Transverse colon (tissue), 4 donors: ENCODE measurements around the gene DDI2. TPM values are rescaled to one million over a fixed set of nuclear protein-coding genes. Genes with fewer than 3 reads are reported as not detected.

ENCODE experiments used
- DNase-seq: peaks from one replicate; pipeline ENCODE4 v3.0.0-alpha.2; 2019
- H3K27ac ChIP-seq, 4 donors: fragments of 200-600 bp; sonication (generic); 2 replicates each; pipeline ENCODE4 v1.5.1; 2016 to 2018; ENCODE audit warnings: inconsistent platforms in 4 of 4
- H3K27me3 ChIP-seq: fragments of 200-600 bp; sonication (generic); 2 replicates; pipeline ENCODE4 v1.5.1; 2017; ENCODE audit warnings: inconsistent platforms
- H3K36me3 ChIP-seq, 4 donors: fragments of 200-600 bp; sonication (generic); 2 replicates each; pipeline ENCODE4 v1.5.1; 2017 to 2019; ENCODE audit warnings: inconsistent platforms in 4 of 4
- H3K4me1 ChIP-seq, 4 donors: fragments of 200-600 bp; sonication (generic); 2 replicates each; pipeline ENCODE4 v1.5.1; 2017 to 2020; ENCODE audit warnings: inconsistent platforms in 4 of 4
- H3K4me3 ChIP-seq, 4 donors: fragments of 200-600 bp; sonication (generic); 1 replicate in 1 of 4; 2 replicates in 3 of 4; pipeline versions ENCODE4 v1.5.1 to v1.6.1; 2017 to 2019; ENCODE audit warnings: inconsistent platforms in 4 of 4
- H3K9me3 ChIP-seq, 2 donors: fragments of 200-600 bp; sonication (generic); 2 replicates each; pipeline ENCODE4 v1.5.1; 2017 to 2019; ENCODE audit warnings: inconsistent platforms in 2 of 2
- EP300 ChIP-seq: sonication (generic); formaldehyde crosslinking; IDR thresholded peaks from one replicate; pipeline ENCODE4 v1.6.1; 2017; ENCODE audit warnings: antibody characterized with exemption, low read depth
- POLR2A ChIP-seq: fragments of 450-650 bp; IDR thresholded peaks from one replicate; pipeline ENCODE4 v1.6.1; 2016; ENCODE audit warnings: antibody characterized with exemption, mild to moderate bottlenecking, moderate library complexity
- POLR2AphosphoS5 ChIP-seq, 3 donors: sonication (generic); formaldehyde crosslinking; IDR thresholded peaks; one replicate each; pipeline ENCODE4 v1.6.1; 2016; ENCODE audit warnings: antibody characterized with exemption in 3 of 3
- WGBS, 2 donors: methylation state at CpG; one replicate each; pipeline ENCODE4 v1.1.5; 2018; ENCODE audit warnings: low coverage in 1 of 2; 5-methylcytosine and 5-hydroxymethylcytosine counted together
- in situ Hi-C, 4 donors: fragments of 200-750 bp; cut with MboI; loops; one replicate each; pipeline versions ENCODE4 v1.15.0 to v1.15.1; 2017; ENCODE audit warnings: low sequenced_read_pairs in 3 of 4, low pct_ligation_motif_present in 1 of 4, low pct_unique_long_range_greater_than_20kb in 1 of 4
- intact Hi-C: fragments of 100-400 bp; cut with DNase I; formaldehyde crosslinking; loops from one replicate; pipeline ENCODE4 v1.15.1; 2023; ENCODE audit warnings: low total_unique reads
- total RNA-seq, 4 donors: library from RNA; depleted of rRNA; stranded (reverse); fragments of >200 nt; gene quantifications; one replicate each; pipeline ENCODE4 v1.1.0, GENCODE V29; 2016
- TF ChIP-seq, protein P1 (sequence below), 5 experiments: fragments of 200-600 bp in 3 of 5; fragments of 450-650 bp in 2 of 5; sonication (generic) in 3 of 5; IDR thresholded peaks; 1 replicate in 2 of 5; 2 replicates in 3 of 5; pipeline ENCODE4 v1.5.1; 2016 to 2017; ENCODE audit warnings: antibody characterized with exemption in 5 of 5, inconsistent platforms in 3 of 5, mild to moderate bottlenecking in 2 of 5, moderate library complexity in 1 of 5

DDI2 gene
- total RNA-seq, 4 donors from 2014 or later, result 28.1 to 95.4 (median 42.9) TPM

GRCh38 chr1:15683345-15684039, 66.2 kb downstream of the DDI2 start:
- in situ Hi-C loops (no loop called here), intact Hi-C loops (loop anchor here (2.0 kb wide), 1 partner anchor 59 kb away; the partner anchor contains the start of gene TMEM82)
- Histone ChIP-seq H3K4me3 (peak overlapping the region; percentile 87 to 100 (median 98)), H3K9me3 (no peaks in the 10 kb centered on the region), H3K4me1 (peaks cover 7 to 47% (median 21%) of the 10 kb centered on the region in 4 donors), H3K27ac (peak overlapping the region; percentile 89 to 99 (median 92)), H3K27me3 (no peaks in the 10 kb centered on the region), H3K36me3 (no peaks in the 10 kb centered on the region)
- no peak for DNase-seq
- TF ChIP-seq EP300 (no peak), POLR2AphosphoS5 (IDR thresholded peaks at IDR 0.05) (no peak), POLR2A (no peak)
- TF ChIP-seq, protein P1, sequence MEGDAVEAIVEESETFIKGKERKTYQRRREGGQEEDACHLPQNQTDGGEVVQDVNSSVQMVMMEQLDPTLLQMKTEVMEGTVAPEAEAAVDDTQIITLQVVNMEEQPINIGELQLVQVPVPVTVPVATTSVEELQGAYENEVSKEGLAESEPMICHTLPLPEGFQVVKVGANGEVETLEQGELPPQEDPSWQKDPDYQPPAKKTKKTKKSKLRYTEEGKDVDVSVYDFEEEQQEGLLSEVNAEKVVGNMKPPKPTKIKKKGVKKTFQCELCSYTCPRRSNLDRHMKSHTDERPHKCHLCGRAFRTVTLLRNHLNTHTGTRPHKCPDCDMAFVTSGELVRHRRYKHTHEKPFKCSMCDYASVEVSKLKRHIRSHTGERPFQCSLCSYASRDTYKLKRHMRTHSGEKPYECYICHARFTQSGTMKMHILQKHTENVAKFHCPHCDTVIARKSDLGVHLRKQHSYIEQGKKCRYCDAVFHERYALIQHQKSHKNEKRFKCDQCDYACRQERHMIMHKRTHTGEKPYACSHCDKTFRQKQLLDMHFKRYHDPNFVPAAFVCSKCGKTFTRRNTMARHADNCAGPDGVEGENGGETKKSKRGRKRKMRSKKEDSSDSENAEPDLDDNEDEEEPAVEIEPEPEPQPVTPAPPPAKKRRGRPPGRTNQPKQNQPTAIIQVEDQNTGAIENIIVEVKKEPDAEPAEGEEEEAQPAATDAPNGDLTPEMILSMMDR (IDR thresholded peaks at IDR 0.05), result no peak
- WGBS, 2 donors, result 46 to 90% methylated on average over 2 to 12 of the region's 18 CpGs

GRCh38 chr1:15684042-15684461, 66.8 kb downstream of the DDI2 start, which contains the start of gene PLEKHM2:
TSS of gene PLEKHM2 (plus strand) at chr1:15684320. CDS start at chr1:15684559, 239 bp downstream.
- H3K27ac ChIP-seq, result peak within 1 kb of the TSS; percentile 89 to 99 (median 94)
- peak within 1 kb of the TSS; percentile 87 to 100 (median 98) for H3K4me3 ChIP-seq
- in situ Hi-C loops, result no loop called here
- no peaks in the 10 kb centered on the region for H3K27me3 ChIP-seq
- intact Hi-C loops, result loop anchor here (2.0 kb wide), 1 partner anchor 59 kb away; the partner anchor contains the start of gene TMEM82
- no peaks in the 10 kb centered on the region for H3K36me3 ChIP-seq
- H3K4me1 ChIP-seq, result peaks cover 7 to 47% (median 21%) of the 10 kb centered on the region in 4 donors
- DNase-seq, result peak; percentile 50
- H3K9me3 ChIP-seq, result no peaks in the 10 kb centered on the region
- TF ChIP-seq POLR2A (no peak), EP300 (no peak), POLR2AphosphoS5 (IDR thresholded peaks at IDR 0.05) (peak in 2 of 3 donors; percentile 14 to 35)
- TF ChIP-seq, protein P1 (IDR thresholded peaks at IDR 0.05), result no peak
- 2% methylated on average over 52 of the region's 52 CpGs; no CpG with 5 or more reads in 1 of the 2 donors for WGBS, 2 donors

DNA sequence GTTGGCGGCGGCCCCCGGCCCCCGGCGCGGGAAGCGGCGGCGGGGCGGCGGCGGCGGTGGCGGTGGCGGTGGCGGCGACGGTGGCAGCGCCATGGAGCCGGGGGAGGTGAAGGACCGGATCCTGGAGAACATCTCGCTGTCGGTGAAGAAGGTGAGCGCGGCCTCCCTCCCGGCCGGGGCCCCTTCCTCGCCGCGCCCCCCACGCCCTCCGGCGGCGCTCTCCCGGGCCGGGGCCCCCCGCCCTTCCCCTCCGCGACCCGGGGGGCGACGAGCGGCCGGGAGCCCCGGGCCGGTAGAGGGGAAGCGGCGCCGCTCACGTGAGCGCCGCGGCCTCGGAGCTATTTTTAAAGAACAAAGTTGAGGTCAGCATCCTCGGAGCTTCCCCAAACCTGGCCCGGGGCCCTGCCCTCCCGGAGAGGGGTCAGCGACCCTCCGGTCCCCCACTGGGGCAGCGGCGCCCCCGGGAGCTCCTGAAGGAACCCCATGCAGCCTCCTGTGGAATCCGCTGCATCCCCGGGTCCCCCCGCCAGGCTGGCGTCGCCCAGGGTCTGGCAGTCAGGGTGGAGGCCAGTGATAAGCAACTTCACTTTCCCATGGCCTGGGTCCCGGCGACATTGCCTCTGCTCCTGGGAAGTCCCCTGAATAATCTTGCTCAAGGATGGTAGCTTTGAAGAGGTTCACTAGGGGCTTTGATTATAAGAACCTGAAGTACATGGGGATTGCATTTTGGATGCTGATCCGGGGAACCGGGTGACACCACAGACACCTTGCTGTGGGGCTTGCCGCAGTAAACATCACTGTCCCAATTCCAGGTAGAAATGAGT, 67.4 kb downstream of the DDI2 start:
- TF ChIP-seq POLR2AphosphoS5 (IDR thresholded peaks at IDR 0.05), result peak in 1 of 3 donors; percentile 2
- no peak for TF ChIP-seq EP300
- TF ChIP-seq, protein P1 (IDR thresholded peaks at IDR 0.05), result peak; percentile 8 to 47 (median 13)
- TF ChIP-seq POLR2A, result no peak
- in situ Hi-C loops, result no loop called here
- H3K36me3 ChIP-seq, result no peaks in the 10 kb centered on the region
- H3K27ac ChIP-seq, result peak overlapping the region; percentile 78 to 99 (median 92)
- intact Hi-C loops, result loop anchor here (2.0 kb wide), 1 partner anchor 58 kb away; the partner anchor contains the start of gene TMEM82
- no peaks in the 10 kb centered on the region for H3K9me3 ChIP-seq
- H3K4me3 ChIP-seq, result peak overlapping the region; percentile 65 to 100 (median 92)
- H3K27me3 ChIP-seq, result no peaks in the 10 kb centered on the region
- H3K4me1 ChIP-seq, result peaks cover 7 to 47% (median 21%) of the 10 kb centered on the region in 4 donors
- 0% methylated on average over 37 of the region's 72 CpGs; no CpG with 5 or more reads in 1 of the 2 donors for WGBS, 2 donors
- DNase-seq, result peak; percentile 47
